Raji (cell line): ENCODE data around the gene SLC41A3.
A peak's percentile ranks its signal among the peaks of the same experiment; 100 is the strongest.

Source experiments
- POLR2A ChIP-seq: IDR thresholded peaks from 2 replicates; pipeline ENCODE4 v1.6.1; 2011; ENCODE audit warnings: low read depth, low read length, control low read depth; ENCODE audit not compliant: insufficient read depth

SLC41A3 gene

DNA sequence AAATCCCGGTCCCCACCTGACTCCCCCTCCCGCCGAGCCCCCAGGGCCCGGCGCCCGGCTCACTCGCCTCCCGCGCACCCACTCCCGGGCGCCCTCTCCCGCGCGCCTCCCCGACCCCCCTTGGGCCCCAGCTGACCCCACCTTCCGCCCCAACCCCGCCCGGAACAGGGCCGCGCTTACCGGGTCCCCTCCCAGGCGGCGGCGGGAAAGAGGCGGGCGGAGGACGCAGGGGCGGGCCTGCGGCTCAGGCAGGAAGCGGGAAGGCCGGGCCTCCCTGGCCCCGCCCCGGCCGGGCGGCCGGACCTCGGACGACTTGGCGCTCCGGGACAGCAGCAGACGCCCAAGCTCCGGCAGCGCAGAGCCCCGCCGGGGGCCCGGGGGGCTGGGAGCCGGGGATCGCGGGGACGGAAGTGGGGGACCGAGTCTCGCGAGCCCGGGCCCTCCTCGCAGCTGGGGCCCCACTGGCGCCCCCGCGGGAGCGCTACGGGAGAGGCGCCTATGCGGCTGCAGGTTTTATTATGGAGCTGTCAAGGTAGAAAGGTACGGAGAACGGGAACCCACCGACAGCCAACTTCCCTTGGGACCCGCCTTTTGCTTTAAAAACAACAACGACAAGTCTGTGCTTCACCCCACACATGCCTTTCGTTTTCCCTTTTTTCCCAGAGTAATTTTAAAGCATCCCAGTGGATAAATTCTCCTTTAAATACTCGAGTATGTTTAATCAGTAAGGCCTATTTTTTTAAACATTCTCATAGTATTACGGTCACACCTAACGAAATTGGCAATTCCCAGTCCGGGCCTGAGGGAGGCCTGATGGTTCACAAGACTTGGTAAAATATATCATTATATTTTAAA is at the start of gene SLC41A3:
Gene SLC41A3 (minus strand): TSS at position 212 of the 855 bp plus-strand sequence. CDS start 15,905 bp downstream, outside the sequence.
- peak; percentile 64 for TF ChIP-seq POLR2A

DNA sequence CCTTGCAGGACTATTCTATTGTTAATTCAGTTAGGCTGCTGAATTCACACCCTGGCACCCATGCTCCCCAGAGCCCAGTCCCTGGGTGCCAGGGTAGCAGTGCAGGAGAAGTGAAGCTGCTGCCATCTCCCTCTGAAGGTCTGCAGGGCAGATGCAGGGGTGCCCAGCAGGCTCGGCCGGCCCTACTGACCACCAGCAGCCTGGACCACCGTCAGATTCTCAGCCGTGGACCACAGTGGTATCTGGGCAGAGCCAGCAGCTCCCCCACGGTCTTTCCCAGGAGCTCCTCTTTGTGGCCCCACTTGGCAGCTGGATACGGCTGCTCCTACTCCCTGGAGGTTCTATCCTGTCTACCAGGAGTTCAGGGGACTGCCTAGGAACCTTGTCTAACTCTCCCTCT is 49.7 kb upstream of the SLC41A3 start:
- TF ChIP-seq POLR2A: no peak

DNA sequence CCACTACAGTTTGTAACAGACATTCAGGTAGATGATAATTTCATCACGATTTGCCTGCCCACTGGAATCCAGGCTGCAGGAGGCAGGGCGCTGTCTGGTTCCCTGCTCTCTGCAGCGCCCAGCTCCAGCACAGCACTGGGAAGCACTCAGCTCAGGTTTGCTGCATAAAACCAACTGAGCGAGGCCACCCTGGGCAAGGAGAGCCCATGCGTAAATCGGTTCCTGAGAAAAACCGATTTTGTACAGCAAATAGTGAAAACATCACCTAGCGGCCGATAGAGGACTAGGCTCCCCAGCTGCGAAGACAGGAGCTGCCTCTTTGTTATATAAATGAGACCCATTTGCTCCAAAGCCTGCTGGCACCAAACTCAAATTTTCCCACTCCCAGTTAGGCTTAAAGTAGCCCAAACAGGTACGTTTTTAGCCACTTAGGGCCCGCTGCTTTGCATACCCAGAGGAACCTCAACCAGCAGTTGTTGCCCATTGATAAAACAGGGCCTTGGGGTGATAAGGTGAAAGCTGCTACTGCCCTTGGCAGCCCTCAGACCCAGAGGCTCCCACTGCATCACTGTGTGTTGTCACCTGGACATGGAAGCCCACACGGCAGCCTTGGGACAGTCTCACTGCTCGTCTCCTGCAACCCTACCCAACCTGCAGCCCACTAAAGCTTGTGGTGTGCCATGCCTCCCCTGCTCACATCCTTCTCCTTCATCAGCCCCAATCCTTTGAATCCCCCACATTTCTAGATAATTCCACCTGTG is 49.0 kb upstream of the SLC41A3 start:
- no peak for TF ChIP-seq POLR2A

DNA sequence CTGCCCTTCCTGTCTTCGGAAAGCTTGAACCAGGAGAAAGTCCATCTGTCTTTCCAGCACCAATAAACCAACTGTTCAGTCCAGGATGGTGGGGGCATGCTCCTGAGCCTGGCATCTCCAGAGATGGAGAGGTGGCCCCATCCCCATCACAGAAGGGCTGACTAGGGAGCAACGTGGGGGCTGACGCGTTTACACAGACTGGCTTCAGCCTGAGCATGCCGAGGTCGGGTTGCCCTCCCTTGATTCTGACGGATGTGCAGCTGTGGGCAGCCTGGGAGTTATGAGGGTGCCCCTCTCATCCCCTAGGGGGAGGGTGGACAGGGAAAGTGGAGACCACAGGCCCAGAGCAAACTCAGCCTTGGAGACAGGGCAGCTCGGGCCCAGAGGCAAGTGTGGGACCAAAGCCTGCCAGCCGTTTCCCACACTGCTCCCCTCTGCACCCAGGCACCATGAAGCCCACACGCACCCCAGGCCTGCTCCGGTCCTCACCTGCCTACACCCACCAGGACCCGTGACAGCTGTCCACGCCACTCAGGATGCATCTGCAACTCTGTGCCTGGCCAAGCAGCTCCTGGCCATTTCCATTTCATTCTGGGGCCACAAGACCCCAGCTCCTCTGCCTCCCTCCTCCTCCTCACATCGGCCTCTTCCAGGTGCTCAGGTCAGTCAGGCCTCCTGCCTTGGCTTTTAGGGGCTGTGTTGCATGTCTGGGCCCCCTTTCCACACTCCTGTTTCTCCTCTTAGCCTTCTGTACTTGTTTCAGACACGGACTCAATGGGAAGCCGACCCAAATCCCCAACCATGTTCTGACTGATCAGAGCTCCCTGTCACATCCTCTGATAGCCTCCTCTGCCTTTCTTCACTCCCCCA is 48.2 kb upstream of the SLC41A3 start:
- TF ChIP-seq POLR2A: no peak

DNA sequence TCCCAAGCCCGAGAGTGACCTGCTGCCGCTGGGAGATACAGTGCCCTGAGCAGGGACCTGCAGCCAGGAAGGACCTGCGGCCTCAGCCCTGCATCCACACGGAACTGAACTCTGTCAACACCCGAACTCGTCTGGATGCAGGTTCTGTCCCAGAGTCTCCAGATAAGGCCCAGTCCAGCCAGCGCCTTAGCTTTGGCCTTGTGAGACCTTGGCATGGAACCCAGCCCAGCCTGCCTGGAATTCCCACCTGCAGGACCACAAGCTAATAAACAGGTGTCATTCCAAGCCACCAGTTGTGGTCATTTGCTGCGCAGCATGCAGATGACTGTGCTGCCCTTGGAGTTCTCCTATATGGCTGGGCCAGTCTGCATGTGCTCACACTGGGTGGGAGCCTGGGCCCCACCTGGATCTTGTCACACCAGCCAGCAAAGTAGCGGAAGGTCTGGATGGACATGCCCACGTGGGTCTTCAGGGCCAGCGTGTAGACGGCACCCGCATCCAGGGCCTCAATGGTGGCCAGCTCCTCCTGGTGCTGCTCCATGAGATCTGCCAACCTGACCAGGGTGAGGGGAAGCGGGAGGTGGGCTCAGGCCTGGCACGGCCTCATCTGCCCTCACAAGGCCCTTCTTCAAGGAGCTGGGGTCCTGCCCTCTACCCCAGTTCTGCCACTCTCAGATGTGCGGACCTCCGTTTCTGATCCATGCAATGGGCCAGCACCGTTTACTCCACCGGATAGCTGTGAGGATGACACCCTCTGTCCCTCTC is 47.2 kb upstream of the SLC41A3 start:
- no peak for TF ChIP-seq POLR2A

DNA sequence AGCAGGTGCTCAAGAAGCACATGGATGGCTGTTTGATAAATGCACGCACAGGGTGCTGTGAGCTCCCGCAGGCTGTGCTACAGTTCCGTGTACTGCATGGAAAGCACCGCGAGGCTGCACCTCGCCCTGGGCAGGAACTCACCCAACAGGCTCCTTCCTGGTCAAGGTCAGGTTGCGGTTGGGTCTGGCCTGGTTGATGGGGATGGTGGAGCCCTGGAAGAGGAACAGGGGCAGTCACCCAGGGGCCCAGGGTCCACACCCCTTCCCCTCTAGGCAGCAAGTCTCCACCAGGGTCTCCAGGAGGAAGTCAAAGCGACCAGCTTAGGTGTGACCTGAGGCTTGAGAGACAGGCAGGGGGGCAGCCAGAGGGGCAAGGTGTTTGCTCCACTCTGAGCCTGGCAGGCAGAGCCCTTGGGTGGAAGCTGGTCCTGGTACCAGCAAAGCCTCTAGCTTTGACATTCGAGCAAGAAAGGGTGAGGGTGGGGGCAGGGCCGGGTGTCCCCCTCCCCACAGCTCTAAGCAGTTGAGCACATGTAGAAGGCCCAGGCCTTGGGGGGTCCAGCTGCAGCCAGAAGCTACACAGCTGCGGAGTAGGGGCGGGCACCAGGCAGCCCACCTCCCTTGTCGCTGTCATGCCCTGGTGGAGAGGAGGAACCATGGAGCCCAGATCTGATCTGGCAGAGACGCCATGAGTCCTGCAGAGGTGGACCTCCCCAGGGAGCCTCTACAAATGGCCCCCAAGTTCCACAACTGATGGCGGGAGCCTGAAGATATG is 46.3 kb upstream of the SLC41A3 start:
- TF ChIP-seq POLR2A: no peak

DNA sequence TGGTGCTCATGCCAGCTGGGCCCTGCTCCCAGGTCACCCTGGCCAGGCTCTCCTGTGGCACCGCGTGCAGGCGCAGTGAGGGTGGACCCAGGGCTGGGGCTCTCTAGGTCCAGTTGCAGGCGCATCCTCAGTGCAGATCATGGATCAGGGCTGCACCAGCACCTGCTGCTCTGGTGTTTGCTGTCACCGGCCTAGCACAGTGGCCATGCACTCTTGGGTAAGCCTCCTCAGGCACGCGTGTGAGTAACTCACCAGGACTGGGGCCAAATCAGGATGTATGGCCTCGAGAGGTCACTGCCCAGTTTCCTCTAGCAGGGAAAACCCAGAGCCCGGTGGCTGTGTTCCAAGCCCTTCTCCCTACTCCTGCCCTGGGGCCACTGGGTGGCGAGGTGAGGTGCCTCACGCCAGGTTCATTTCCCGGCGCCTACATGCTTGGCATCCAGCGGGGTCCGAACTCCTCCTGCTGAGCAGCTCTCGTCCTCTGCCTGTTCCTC is 45.5 kb upstream of the SLC41A3 start:
- no peak for TF ChIP-seq POLR2A

DNA sequence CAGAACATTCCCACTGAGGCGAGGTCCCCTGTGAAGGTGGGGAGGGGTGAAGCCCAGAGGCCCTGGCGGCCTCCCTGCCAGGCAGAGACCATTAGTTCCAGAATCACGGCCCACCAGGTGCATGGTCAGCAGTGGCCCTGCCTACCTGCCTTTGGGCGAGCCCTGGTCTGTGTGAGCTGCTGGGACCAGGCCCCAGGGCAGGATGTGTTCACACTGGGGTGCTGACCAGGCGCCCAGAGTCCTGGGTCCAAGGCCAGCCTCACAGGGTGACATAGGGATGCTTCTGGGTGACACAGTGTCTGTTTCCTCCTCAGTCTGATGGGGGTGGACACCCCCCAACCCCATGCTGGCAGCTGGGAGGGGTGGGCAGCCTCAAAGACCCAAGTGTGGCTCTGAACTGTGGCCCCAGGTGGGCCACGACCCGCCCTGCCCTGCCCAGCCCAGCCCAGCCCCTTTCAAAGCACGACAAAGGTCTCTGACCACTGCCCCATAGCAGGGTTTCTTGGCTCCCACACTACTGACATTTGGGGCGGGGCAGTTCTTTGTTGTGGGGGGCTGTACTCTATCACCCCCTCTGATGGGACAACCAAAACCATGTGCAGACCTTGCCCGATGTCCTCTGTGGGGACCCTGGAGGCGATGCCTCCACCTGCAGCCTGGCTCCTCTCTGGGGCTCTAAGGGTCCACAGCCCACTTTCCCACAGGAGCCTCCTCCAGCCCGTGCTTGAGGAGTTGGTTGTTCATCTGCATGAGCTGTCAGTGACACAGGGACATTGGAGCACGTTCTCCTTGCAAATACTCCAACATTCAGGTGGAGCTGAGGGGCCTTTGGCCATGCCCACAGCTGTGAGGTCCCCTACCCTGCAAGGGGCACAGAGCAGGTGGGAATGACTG is 44.8 kb upstream of the SLC41A3 start:
- TF ChIP-seq POLR2A: no peak

DNA sequence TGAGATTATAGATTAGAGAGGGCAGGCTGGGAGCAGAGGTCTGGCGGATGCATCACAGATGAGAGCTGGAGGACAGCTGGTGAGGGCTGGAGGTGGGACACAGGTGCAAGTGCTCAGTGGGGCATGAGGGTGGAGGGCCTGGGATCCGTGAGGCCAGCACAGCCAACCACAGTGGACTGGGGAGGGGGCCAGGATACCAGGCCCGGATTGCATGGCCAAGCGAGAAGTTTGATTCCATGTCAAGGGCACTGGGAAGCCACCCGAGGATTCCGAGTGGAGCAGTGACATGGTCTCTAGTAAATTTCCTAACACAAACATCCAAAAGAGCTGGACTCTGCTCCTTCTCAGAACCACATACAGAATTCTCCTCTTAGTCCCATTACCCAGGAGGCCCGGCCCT is 44.0 kb upstream of the SLC41A3 start:
- TF ChIP-seq POLR2A: no peak

DNA sequence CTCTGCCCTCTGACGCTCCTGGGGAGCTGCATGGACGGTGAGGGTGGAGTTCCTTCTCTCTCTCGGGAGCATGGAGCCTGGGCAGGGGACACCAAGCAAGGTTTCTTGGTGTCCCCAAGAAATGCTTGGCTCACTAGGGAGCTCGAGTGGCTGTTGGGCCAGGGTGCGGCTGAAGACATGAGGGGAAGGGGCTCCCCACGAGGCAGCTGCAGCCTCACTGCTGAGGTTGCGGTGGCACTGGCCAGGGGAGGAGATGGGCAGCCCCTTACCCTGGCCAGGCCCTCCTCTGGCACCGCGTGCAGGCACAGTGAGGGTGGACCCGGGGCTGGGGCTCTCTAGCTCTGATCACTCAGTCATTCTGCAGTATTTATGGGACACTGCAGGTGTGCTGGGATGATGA is 43.5 kb upstream of the SLC41A3 start:
- TF ChIP-seq POLR2A: no peak

DNA sequence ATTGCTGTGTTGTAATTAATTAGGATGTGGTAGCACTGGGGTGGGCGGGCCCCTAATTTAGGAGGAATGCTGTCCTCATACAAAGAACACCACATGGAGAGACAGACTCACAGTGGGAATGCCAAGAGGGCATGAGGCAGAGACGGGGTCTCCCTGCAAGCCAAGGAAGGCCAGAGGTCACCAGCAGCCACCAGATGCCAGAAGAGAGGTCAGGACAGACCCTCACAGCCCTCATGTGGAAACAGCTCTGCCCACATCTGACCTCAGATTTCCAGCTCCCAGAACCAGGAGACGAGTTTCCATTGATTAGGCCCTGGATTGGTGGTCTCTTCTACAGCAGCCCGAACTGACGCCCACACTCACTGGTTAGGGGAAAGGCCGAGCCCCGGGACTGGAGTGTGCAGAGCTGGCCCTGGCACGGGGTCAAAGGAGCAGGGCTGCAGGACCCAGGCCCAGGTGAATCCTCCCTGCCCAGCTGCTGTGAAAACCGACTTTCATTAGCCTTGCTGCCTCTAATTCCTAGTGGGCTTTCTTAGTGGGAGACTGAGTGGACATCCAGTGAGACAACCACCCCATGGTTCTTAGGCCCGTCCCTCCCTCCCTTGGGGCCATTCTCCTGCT is 43.0 kb upstream of the SLC41A3 start:
- TF ChIP-seq POLR2A: no peak

DNA sequence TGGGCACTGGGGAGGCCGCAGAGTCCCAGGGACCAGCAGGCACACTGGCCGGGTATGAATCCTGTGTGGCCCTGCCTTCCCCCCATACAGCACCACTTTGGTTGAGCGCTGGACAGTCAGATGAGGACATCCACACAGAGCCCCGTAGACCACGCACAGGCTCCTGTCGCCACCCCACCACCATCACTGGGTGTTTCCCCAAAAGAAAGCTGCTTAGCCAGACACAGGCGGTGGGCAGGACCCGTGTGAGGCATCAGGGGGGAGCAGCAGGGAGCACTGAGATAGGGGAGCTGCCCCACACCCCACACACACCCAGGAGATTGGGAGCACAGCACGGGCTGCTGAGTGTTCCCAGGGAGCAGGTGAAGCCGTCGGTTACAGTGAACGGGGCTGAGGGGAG is 42.4 kb upstream of the SLC41A3 start:
- TF ChIP-seq POLR2A: no peak
